HG03108 (cell line): ENCODE data around the gene SDC3.
A peak's percentile ranks its signal among the peaks of the same experiment; 100 is the strongest.

Source experiments
- ATAC-seq: cut with Tn5 transposase; IDR thresholded peaks from one replicate; pipeline ENCODE4 v1.9.1; 2021; ENCODE audit warnings: moderate library complexity; ENCODE audit not compliant: unreplicated experiment

SDC3 gene

DNA sequence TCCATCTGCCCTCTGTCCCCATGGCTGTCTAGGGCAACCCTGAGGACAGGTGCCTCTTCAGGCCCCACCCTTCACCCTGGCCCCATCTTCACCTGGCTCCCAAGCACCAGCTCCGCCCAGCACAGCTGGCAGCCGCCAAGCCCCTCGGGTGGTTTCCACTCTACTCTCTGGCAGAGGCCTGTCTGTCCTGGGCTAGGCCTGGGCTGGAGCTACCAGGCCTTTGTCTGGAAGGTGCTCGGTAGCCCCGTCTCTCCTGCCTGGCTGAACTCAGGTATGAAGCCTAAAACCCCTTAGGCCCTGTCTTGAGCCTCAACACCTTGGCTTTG lies 17.4 kb downstream of the SDC3 start:
- no peak for ATAC-seq

DNA sequence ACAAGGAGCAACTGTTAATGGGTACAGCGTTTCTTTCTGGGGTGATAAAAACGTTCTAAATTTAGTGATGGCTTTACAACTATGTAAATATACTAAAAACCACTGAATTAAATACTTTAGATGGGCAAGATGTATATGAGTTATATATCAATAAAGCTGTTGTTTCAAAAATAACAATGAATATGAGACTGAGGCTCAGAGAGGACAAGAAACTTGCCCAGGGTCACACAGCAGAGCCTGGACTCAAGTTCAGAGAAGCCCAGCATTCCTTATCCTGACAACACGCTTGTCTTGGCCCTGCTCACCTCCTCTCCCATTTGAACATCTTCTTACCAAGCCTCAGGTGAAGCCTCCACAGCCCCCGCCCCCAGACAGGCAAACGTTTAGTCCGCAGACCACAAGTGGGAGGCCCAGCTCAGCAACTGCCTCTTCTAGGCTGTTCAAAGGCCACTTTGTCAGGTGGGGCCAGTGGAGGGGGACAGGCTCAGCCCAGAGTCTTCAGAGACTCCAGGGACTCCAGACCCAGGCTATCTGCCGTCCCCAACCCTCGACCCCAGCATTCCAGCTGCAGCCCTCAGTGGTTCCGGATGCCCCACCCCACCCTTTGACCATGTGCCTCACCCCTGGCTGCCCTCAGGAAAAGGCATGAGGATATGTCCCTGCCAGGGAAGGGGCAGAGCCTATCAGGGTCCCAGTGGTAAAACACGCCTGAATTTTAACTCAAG lies 17.9 kb downstream of the SDC3 start:
- no peak for ATAC-seq

DNA sequence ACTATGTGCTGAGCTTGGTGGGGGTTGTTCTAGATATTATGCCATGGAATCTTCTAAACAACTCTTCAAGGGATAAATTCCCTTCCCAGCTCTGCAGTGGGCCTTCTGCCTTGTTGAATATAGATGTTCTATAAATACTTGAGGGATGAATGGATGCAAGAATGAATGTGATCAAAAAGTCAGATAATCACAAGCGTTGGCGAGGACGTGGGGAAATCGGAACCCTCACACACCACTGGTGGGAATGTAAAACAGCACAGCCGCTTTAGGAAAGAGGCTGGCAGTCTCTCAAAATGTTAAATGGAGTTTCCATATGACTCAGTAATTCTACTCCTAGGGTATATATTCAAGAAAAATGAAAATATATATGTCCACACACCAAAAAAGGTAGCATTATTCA lies 19.0 kb downstream of the SDC3 start:
- no peak for ATAC-seq

DNA sequence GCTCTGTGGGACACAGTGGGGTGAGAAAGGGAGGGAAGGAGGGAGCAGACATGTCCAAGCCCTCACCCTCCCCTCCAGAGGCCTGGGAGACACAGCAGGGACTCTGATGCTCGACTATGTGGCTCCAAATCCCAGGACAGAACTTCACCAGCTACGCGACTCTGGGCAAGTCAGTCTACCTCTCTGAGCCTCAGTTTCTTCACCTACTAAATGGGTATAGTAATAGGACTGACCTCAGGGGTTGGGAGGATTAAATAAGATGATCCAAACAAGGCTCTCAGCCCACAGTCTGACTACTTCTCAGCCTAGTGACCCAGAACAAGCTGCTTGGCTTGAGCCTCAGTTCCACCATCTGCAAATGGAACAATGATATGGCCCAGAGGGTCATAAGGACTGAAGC lies 19.6 kb downstream of the SDC3 start:
- ATAC-seq: no peak

DNA sequence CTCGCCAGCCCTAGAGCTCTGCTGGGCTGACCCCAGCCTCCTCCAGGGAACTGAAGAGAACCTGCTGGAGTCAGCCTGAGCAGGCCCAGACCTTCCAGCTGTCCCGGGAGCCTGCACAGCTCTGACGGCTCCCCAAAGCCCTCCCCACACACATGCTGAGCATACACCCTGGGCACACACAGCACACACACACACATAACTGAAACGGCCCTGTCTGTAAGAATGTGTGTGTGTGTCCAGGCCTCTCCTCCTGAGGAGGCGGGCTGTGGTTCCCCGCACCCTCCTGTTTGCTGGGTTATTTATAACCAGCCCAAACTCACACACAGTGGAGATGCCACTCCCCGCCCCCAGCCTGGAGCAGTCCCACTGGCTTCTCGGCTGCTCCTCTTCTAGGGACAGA lies 20.2 kb downstream of the SDC3 start:
- no peak for ATAC-seq

DNA sequence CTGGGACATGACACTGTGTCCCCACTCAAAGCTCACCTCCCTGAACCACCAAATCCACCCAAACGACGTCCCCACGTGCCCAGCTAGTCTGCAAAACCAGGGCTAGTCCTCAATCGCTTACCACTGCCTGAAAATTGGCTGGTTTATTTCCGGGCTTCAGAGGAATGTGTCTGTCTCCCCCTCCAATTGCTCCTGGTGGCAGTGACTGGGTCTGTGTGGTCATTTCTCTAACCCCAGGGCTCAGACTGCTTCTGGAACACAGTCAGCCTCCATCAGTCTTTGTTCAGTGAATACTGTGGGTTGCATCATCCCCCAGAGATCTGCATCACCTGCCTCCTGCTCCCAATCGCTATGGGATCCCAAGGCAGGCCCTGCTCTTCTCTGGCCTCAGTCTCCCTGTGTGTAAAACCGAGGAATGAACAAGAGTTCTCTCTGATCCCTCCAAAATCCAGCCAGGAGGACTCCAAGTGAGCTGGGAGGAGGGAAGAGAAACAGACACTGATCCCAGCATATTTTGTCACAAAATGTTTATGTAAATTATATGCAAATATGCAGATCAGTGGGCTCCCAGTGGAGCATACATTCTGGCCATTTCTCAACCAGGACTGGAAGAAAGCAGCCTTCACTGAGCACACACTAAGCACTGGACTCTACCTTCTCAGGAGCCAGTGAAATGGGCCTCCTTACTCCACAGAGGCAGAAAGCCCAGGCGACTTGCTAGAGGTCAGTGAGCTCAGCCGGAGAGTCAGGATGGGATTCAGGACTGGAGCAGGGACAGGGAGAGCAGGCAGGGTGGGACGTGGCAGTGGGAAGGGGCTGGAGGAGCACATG lies 20.9 kb downstream of the SDC3 start:
- no peak for ATAC-seq

DNA sequence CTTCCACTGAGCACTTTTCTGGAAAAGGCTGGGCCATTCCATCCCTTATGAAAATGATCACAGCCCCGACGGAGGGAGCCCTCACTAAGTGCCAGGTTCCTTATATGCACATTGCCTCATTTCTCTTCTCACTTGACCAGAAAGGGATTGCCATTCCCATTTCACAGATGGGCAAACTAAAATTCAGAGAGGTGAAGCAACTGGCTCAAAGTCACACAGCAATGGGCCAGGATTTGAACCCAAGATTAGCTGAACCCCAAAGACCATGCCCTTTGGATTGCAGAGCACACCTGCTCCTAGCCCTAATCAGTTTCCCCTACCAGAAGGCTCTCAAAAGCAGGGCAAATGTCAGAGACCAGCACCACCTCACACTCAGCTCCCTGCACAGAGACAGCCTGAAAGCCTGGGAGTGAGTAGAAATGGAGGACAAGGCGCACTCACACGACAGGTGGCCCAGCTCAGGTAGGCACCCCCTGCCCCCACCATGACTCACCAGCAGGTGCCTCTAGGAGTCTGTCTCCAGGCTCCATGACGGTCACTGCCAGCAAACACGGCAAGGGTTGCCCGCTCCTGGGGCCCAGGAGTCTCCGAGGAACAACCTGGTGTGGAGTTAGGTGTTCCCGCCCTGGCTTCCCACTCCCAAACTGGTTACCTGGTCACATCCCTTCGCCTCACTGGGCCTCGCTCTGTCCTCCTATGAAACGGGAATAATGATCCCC lies 21.7 kb downstream of the SDC3 start:
- ATAC-seq: no peak

DNA sequence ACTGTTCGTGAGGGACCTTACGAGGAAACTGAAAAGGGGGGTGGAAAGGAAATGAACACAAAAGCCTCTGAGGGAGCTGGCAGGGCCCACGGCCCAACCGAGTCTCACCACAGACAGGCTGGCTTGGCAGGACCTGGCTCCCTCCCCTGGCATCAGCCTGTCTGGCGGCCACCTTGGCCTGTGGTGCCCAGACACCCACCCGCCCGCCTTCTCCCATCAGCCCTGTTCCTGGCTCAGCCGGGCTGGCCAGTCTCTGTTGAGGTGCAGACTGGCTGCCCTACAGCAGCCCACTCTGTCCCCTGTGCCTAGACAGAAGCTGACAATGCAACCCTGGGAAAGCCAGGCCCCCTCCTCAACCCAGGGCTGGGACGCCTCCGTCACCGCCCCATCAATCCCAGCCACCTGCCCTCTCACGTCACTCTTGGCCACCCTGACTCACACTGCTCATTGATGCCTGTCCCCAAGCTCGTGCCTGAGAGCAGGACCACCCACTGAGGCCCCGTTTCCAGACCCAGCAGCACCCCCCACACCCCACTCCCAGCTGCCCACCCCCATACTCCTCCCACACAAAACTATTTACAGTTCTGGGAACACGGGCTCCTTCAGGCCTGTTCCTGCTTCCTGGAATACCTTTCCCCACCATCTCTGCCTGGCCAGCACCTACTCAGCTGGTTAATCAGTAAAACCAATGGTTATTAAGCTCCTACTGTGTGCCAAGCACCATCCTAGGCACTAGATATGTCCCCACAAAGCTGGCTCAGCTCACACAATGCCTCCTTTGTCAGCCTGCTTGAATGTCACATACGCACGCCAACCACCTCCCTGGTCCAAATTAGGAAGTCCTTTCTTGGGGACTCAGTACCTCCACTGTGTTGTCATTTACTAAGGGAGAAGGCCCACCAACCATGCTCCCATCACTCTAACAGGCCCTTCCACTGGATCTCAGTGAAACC lies 22.7 kb downstream of the SDC3 start:
- no peak for ATAC-seq

DNA sequence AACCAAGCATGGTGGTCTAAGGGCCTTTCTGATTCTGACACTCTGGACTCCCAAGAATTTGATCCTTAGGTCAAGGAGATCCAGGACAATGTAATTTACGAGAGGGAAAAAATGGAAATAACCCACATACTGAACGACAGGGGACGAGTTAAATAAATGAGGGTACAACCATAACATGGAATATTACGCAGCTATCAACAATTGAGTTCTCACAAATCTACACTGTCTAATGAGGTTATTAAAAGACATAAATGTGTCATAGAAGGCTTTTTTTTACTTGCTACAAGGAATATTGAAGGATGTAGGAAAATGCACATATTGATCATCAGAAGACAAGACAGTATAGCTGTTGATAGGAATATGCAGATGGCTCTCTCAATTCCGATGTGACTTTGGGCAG lies 23.8 kb downstream of the SDC3 start:
- ATAC-seq: no peak

DNA sequence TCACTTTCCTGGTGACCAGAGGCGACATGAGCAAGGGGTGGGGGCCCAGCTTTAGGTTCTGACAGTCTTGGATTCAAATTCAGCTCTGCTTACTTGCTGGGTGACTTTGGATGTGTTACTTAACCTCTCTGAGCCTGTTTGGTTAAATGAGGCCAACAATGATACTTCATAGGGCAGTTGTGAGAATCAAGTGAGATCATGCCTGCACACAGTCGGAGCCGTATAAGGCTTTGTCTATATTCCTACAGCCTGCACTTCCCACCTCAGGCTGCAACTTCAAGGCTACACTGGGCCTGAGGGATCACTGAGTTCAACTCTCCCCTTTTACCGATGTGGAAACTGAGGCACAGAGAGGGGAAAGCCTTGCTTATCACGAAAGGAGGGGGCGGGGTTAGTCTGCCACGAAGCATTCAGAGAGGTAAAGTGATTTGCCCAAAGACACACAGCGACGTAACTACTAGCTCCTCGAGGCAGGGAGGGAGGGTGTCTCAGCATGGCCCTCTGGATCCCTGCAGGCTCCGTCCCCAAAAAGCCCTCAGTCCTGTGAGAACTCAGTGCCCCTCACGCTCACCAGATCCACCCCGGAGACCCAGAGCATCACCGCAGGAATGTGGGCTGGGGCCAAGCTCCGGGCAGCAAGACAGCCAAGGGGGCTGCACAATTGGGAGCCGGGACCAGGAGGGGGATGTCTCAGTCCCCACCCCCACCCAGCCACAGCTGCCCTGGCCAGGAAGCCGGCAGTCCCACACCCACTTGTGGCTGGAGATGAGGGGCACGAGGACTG lies 25.0 kb downstream of the SDC3 start:
- ATAC-seq: no peak

DNA sequence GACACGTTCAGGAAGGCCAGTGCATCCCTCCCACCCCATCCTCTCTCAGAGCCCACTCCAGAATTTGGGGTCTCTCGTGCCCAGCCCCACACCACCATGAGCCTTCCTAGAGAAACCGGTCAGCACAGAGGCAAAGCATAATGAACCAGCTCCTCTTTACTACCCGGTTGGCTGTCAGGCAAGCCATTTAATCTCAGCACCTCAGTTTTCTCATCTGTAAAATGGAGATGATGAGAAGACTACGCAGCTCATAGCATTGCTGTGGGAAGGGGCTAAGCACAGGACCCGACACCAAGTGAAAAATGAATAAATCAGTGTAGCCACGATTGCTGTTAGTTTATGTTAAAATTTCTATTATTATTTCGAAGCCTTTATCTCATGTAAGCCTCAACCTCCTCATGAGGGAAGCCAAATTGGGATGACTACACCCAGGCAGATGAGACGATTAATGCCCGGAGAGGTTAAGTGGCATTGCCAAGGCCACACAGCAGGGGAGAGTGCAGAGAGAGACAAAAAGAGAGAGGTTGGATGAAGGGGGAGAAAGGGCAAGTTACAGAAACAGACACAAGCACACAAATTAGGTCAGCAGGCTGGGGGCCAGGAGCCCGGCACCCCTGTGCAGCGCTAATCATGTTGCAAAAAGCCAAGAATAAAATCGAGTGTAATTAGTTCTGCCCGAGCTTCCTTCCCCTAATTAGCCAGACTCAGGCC lies 25.7 kb downstream of the SDC3 start:
- ATAC-seq: no peak

DNA sequence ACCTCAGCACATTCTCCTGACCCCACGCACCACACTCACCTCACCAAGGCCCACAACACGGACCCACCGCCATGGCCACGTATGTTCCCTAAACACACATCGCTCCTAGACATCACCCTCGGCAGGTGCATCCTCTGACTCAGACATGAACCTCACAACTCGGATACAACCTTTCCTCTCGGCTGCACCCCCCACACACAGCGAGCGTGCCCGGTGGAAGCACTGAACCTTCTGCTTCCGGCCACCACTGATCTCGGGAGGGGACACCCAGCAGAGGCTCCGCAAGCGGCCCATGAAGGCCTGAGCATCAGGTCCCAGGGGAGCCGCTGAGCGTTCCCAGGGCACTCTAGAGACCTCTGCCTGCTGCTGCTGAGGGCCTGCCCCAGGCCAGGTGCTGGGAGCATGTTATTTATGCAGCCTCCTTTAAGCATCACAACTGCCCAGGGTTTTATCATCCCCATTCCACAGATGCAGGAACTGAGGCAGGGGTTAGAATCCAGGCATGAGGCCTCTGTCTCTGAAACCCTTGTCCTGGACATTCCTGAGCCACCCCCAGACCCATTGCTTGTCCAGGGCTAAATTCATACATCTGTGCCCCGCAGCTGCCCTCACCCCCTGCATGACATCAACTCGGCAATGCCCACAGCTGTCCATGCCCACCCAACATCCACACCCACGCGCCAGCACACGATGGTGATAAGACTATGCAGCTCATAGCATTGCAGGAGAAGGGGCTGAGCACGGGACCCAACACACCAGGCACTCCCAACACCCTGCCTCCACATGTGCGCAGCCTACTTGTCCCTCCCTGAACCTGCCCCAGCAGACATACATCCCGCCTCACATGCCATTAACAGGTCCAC lies 27.0 kb downstream of the SDC3 start:
- peak; percentile 78 for ATAC-seq

DNA sequence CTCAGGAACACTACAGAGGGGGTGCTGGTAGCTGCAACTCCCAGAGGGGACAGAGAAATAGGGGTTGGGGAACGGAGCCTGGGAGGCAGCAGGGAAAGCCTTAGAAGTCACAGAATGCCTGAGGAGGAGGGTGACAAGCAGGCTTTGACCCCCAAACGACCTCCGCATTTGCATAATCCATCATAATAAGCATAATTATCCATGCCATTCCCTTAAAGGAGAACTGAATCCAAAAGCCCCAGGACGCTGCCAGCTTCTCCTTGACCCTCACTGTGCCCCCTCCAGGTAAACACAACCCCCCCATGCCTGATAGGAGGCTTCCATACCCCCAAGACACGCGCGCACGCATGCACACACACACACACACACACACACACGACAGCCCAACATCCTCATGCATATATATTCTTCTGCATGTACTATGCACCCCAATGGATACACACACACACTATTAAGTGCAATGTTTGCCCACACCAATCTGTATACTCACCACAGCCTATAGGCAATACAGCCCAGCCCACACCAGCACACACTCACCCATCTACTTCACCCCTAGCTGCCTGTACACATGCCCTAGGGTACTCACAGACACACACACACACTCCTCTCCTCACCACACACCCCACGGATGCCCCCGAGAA lies 27.8 kb downstream of the SDC3 start:
- ATAC-seq: no peak

DNA sequence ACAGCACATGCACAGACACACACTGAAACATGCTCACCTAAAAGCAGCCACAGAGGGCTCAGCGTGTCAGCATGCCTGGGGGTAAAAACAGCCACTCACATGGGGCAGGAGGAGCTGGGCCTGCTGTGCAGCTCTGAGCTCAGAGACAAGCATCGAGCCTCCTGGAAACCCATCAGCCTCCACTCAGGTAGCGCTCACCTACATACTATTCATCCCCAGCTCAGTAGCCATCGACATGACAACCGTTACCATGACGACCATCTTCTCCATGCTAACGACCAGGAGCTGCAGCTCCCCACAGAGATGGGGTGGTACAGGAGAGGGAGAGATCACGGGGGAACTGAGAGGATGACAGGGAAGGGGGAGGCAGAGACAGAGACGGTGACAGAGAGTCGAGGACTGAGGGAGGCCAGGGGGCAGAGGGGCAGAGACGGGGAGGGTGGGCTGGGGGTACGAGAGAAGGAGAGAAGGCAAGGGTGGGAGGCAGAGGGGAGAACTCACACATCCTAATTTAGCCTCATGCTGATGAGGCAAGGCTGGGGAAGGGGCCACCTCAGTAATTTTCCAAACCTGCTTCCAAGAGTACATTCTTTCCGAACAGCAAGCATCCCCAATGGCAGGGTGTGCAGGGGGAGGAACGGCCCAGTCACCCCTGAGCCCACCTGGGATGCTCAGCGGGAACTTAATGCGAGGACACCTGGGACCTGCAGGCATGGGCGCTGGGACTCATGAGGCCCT lies 28.4 kb downstream of the SDC3 start:
- no peak for ATAC-seq

DNA sequence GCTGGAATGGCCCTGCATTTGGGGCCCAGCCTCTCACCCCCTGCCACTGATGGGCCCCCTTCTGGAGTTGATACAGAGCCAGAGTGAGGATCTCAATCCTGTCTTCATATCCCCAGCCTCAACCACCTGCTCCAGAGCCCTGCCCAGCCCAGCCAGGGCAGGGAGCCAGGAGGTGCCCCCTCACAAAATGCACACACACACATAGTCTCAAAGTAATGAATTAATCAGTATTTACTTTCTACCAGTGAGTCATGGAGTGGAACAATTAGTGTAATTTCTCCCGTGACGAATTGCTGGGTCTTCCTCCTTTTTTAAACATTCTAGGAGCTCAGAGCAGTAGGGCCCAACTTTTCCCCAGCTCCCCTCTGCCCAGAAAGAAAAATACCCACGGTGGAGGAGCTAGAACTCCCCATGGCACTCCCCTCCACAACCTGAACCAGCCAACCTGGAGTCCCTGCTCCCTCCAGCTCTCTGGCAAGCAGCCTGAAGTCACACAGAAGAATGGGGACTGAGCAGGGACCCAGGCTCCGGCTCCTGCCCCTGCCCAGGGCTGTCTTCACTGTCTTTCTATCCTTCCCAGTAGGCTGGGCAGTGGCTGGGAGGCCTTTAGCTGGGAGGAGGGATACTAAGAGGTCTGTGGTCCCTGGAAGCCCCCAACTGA lies 29.3 kb downstream of the SDC3 start:
- ATAC-seq: no peak

DNA sequence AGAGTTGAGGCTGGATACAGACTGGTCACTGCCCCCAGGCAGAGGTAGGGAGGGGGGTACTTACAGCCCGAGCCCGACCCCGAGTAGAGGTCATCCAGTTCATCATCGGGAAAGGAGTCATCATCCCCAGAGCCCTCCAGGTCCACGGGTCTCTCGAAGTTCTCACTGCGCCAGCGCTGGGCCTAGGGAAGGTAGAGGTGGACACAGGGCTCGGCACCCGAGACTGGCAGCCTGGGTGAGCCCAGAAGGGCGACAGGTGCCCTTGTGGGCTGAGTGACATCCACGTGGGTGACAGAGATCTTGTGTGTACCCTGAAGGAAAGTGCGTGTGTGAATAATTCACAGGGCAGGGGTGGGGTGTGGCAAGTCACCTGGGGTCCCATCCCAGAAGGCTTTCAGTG lies 30.0 kb downstream of the SDC3 start:
- ATAC-seq: no peak

DNA sequence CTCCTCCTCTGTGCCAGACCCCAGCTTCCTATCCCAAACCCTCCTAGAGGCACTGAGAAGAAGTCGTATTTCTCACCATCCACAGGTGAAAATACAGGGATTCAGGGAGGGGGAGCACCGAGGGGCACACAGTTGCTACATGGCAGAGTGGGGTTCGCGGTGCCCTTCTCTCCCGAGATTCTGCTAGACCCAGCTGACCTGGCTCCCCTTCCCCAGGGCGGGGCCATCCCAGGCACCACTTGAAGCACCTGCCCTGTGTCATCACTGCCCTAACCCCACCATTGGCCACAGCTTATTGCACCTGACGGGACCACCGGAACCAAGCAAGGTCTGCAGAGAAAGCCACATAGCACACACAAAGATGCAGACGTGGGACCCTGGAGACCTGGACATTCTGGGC lies 30.5 kb downstream of the SDC3 start:
- ATAC-seq: no peak
